Measurements from ENCODE around the gene OR56A5.

GRCh38 chr11:6002202-6002699 lies 34.0 kb upstream of the OR56A5 start:
- TF ChIP-seq ETV6 (CRISPR knock-in tag; conservative IDR thresholded peaks at IDR 0.05) (no peak), SRSF9 (IDR thresholded peaks at IDR 0.05; ENCODE audit: borderline replicate concordance, insufficient read depth, low read depth, low read length, poor library complexity, severe bottlenecking) (no peak), ZBTB1 (CRISPR knock-in tag; IDR thresholded peaks at IDR 0.05; ENCODE audit: borderline replicate concordance) (no peak)
